T-helper 1 cell treated with Interleukin-12 subunit alpha and Interleukin-12 subunit beta and Interleukin-4 antibody, amounts not matched to agents 30 μg/mL and 1 μg/mL, for 36 hours (primary cell): ENCODE data around the gene ADTRP.

Source experiments
- H3K27ac Mint-ChIP-seq: one replicate; pipeline ENCODE4 v1.8.0; 2021; ENCODE audit warnings: mild to moderate bottlenecking, mixed read lengths
- H3K27me3 Mint-ChIP-seq: one replicate; pipeline ENCODE4 v1.8.0; 2021; ENCODE audit warnings: low read depth, mixed read lengths
- H3K36me3 Mint-ChIP-seq: one replicate; pipeline ENCODE4 v1.8.0; 2021; ENCODE audit warnings: low read depth, mixed read lengths
- H3K4me1 Mint-ChIP-seq: one replicate; pipeline ENCODE4 v1.8.0; 2021; ENCODE audit warnings: low read depth, mixed read lengths
- H3K4me3 Mint-ChIP-seq: one replicate; pipeline ENCODE4 v1.8.0; 2021; ENCODE audit warnings: mild to moderate bottlenecking, moderate library complexity, mixed read lengths
- H3K9me3 Mint-ChIP-seq: one replicate; pipeline ENCODE4 v1.8.0; 2021; ENCODE audit warnings: mixed read lengths

The ADTRP gene

DNA sequence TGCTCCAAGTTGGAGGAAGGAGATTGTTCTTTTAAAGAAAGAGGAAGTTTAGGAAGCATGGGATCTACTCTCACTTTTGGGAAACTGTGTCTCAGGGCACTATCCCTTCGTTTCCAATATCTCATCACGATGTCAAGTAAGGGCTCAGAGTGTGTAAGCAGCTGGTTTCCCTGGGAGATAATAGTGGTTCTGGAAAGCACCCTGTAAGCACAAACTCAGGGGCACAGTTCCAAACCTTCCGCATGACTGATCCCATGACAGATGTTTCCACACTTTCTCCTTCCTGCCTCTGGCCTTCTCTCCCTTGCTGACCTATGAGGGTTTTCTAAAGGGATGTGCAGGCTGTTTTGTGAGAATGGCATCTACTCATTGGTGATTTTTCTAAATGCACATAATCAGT lies 33.9 kb downstream of the ADTRP start:
- H3K4me3 Mint-ChIP-seq = no peak overlapping the region
- peaks cover 7% of the 10 kb centered on the region for H3K4me1 Mint-ChIP-seq
- peaks cover 13% of the 10 kb centered on the region for H3K9me3 Mint-ChIP-seq
- peaks cover 4% of the 10 kb centered on the region for H3K36me3 Mint-ChIP-seq
- H3K27ac Mint-ChIP-seq = no peak overlapping the region
- no peaks in the 10 kb centered on the region for H3K27me3 Mint-ChIP-seq

DNA sequence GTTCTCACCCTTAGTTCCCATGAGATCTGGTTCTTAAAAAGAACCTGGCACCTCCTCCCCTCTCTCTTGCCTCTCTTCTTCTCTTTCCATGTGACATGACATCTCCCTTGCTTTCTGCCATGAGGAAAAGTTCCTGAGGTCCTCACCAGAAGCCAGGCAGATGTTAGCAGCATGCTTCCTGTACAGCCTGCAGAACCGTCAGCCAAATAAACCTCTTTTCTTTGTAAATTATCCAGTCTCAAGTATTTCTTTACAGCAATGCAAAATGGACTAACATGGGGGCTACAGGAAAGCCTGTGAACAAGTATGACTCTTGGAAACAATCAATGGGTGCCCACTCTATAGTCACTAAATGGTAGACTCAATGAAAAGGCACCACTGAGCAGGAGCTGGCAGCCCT lies 34.5 kb downstream of the ADTRP start:
- peaks cover 7% of the 10 kb centered on the region for H3K4me1 Mint-ChIP-seq
- peaks cover 4% of the 10 kb centered on the region for H3K36me3 Mint-ChIP-seq
- no peak overlapping the region for H3K27ac Mint-ChIP-seq
- no peaks in the 10 kb centered on the region for H3K27me3 Mint-ChIP-seq
- H3K9me3 Mint-ChIP-seq = peaks cover 13% of the 10 kb centered on the region
- no peak overlapping the region for H3K4me3 Mint-ChIP-seq

DNA sequence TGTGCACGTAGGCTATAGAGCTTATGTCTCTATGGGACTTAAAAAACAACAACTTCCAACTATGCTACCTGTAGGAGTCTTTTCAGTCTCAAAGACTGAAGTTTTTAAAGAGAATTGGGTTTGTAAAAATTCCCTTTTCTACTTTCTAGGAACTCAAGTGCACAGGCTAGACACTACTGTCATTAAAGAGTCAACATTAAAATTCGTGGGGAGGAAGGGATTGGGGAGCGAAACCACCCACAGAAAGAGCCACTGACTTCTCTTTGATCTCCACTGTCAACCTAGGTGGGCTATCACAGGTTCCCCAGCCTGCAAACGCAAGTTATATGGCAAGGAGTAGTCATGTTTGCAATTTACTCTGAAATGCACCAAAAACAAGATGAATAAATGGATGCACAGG lies 37.7 kb downstream of the ADTRP start:
- no peaks in the 10 kb centered on the region for H3K27me3 Mint-ChIP-seq
- H3K36me3 Mint-ChIP-seq = peaks cover 4% of the 10 kb centered on the region
- H3K4me3 Mint-ChIP-seq = no peak overlapping the region
- peaks cover 7% of the 10 kb centered on the region for H3K4me1 Mint-ChIP-seq
- peaks cover 13% of the 10 kb centered on the region for H3K9me3 Mint-ChIP-seq
- no peak overlapping the region for H3K27ac Mint-ChIP-seq

DNA sequence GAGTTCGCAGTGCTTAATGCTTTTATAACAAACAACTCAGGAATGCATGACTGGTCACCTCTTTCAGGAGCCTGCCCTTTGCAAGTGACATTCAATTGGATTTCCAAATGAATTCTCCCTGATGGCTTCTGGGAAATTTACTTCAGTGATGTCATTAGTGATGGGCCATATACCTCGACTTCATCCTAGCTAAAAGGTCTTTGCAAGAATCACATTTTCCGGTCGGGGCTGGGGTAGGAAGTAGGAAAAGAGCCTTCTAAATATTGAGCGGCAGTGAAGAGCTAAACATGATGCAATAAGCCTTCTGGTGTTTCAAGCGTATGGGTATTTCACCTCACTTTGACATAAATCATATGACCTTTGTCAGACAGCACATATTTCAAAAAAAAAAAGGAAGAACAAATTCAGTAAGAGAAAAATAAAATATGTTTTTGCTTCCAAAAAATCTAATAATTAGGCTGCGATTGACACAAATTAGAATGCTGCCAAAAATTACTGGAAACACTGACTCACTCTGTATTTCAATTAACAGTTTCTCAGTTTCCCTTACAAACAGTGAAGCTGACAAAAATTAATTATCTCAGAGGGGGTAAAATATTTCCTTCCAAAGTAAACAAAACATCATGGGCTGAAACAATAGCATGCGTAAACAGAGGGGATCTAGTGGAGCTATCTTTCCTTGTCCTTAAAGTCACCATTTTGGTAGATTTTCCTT lies 39.8 kb downstream of the ADTRP start:
- Mint-ChIP-seq H3K4me3 (no peak overlapping the region), H3K36me3 (no peaks in the 10 kb centered on the region), H3K4me1 (peaks cover 7% of the 10 kb centered on the region), H3K9me3 (peaks cover 4% of the 10 kb centered on the region), H3K27ac (no peak overlapping the region), H3K27me3 (no peaks in the 10 kb centered on the region)

DNA sequence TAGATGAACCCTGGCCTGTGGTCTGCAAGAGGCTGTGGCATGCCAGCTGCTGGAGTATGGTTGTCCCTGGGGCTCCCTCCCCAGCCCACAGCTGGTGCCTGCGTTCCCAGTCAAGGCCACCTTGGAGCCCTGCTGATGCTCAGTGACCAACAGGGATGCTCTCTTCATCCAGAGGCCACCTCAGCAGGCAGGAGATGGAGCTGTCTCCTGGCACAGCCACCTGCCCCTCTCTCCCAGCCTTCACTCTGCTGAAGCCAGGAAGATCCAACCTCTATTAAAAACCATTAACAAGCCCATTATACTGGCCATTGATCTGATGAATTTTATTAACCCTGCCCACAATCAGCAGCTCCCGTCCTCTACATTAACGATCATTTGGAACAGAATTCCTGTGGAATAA lies 40.4 kb downstream of the ADTRP start:
- Mint-ChIP-seq H3K4me3 (no peak overlapping the region), H3K36me3 (no peaks in the 10 kb centered on the region), H3K27ac (no peak overlapping the region), H3K27me3 (no peaks in the 10 kb centered on the region), H3K4me1 (peaks cover 11% of the 10 kb centered on the region), H3K9me3 (peaks cover 8% of the 10 kb centered on the region)

DNA sequence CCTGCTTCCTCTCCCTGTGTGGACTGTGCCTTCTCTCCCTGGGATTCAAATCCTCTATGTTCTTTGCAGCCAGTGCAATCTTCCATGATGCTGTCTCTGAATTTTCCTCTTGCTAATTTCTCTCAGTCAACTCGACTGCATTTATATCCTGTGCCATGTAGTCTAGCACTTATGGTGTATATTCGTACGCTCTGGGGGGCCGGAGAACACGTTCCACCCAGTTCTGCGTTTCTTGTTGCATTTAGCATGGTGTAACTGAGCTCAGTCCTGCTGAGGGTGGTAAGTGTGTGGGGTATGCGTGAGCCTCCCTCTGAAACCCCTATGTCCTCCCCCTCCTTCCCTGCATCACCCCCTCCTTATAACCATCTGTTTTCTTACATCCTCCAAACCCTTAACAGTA lies 42.0 kb downstream of the ADTRP start:
- no peak overlapping the region for H3K27ac Mint-ChIP-seq
- peaks cover 20% of the 10 kb centered on the region for H3K4me1 Mint-ChIP-seq
- no peak overlapping the region for H3K4me3 Mint-ChIP-seq
- peaks cover 10% of the 10 kb centered on the region for H3K9me3 Mint-ChIP-seq
- no peaks in the 10 kb centered on the region for H3K36me3 Mint-ChIP-seq
- H3K27me3 Mint-ChIP-seq = no peaks in the 10 kb centered on the region

DNA sequence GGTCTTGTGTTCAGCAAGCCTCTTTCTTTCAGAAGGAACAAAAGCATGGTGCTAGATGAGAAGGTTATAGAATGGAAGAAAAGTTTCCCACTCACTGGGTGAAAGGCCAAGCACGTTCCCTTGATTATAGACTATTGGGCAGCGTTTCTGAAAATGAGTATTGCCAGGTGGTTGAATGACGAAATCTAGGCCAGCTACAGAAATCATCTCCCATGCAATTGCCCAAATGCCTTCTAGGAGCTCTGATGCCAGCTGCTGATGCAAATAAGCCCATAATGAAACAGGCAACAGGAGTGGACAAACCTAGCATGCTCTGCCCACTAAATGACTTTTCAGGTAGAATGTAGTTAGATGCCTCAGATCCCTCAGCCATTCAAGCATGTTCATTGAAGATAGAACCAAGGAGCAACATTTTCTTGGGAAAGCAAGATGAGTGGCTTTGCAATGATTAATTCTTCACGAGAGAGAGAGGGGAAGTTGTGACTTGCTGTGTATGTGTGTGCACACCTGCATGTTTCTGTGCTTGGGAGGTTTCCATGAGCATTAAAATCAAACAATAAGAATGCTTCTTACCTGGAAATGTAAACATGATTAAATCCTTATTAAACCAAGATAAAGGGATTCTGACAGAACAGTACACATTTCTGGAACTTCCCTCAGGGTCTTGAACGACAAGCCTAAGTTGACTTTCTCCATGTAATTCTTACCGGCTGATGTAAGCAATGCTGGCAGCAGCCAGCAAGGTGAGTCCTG lies 43.6 kb downstream of the ADTRP start:
- Mint-ChIP-seq H3K27ac (no peak overlapping the region), H3K4me1 (peaks cover 25% of the 10 kb centered on the region)

DNA sequence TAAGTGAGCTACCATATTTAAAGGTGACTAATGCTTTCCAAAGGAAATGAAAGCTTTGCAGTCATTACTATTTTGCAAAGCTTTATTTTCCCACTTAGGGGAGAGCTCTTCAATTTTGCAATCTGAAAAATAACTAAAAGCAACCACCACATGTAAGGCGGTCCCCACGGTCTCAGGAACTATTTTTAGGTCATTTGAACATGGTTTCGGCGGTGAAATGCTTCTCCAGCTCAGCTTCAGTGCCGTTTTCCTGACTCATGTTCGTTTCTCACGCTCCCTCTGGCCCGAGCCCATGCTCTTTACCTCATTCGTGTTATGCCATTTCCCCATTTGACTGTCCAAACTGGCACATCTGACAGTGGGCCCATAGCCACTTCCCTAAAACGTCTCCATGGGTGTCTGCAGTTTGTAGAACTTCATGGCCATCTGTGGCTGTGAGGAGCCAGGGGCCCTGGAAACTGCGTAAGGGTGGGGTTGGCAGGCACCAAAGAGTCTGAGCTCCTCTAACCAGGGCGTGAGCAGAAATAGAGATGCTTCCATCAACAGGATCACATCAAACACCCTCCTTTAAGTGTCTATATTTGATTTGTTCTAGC lies 46.5 kb downstream of the ADTRP start:
- H3K9me3 Mint-ChIP-seq = peaks cover 5% of the 10 kb centered on the region
- H3K4me3 Mint-ChIP-seq = peak overlapping the region; percentile 48
- H3K36me3 Mint-ChIP-seq = no peaks in the 10 kb centered on the region
- peaks cover 51% of the 10 kb centered on the region for H3K4me1 Mint-ChIP-seq
- no peaks in the 10 kb centered on the region for H3K27me3 Mint-ChIP-seq
- H3K27ac Mint-ChIP-seq = peak overlapping the region; percentile 77

More for the DNA sequence above, 43.6 kb downstream of the ADTRP start:
- H3K4me3 Mint-ChIP-seq = no peak overlapping the region
- H3K9me3 Mint-ChIP-seq = peaks cover 8% of the 10 kb centered on the region
- H3K27me3 Mint-ChIP-seq = no peaks in the 10 kb centered on the region
- H3K36me3 Mint-ChIP-seq = no peaks in the 10 kb centered on the region

DNA sequence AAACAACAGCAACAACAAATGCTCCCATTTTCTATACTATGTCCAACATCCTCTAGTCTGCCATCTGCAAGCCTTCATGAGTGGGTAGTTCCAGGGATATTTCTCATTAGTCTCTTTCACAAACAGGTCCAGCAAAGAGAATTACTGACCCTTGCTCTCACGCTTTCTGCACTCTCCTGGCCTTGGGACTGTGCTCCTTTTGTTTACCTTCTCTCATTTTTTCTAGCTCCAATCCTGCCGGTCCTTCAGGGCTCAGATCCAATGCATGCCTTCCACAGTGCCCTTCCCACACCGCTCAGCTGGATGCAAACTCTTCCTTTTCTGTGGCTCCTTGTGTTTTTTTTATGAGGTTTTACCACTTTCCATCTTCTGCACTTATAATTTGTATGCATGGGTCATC lies 47.2 kb downstream of the ADTRP start:
- Mint-ChIP-seq H3K27me3 (no peaks in the 10 kb centered on the region), H3K27ac (peak overlapping the region; percentile 77), H3K9me3 (peaks cover 5% of the 10 kb centered on the region), H3K4me3 (peak overlapping the region; percentile 48), H3K36me3 (peaks cover 2% of the 10 kb centered on the region), H3K4me1 (peaks cover 53% of the 10 kb centered on the region)

DNA sequence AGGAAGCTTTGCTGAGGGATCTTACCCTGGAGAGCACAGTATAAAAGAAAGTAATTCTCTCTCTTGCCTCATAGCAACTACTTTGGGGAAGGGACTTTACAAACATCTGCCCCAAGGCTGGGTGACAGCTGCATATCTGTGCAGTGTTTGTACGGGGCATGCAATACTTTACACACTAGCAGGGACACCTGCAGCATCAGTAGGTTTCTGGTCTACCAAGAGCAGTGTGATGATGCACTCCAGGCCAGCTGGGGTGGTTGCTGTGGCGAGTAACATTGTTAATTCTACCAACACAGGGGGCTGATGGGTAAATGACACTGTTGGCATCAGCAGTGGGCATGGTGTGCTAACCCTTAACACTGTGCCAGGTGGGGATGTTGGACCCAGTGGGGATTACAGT lies 48.0 kb downstream of the ADTRP start:
- Mint-ChIP-seq H3K36me3 (peaks cover 7% of the 10 kb centered on the region), H3K27me3 (no peaks in the 10 kb centered on the region), H3K4me1 (peaks cover 58% of the 10 kb centered on the region), H3K4me3 (peak overlapping the region; percentile 23), H3K27ac (peak overlapping the region; percentile 60), H3K9me3 (peaks cover 5% of the 10 kb centered on the region)

DNA sequence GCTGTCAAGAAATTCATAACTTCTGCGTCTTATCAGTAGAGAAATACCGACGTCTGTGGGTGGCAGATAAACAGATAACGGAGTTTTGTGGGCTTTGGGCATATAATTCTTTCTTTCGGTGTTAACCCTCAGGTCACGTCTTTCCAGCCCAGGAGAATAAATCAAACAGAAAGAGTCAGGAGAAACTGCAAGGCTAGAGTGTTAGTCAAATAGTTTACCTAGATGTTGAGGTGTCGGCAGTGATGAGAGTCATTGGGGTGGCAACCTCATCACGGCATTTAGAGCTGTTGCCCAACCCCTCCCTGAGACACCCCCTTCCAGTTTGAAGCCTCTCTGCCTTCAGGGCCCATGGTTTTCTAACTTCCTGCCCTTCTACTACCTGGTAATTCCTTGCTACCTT lies 49.5 kb downstream of the ADTRP start:
- Mint-ChIP-seq H3K36me3 (peaks cover 11% of the 10 kb centered on the region), H3K27me3 (no peaks in the 10 kb centered on the region), H3K9me3 (peaks cover 5% of the 10 kb centered on the region), H3K4me3 (peak overlapping the region; percentile 86), H3K27ac (peak overlapping the region; percentile 87), H3K4me1 (peaks cover 69% of the 10 kb centered on the region)

DNA sequence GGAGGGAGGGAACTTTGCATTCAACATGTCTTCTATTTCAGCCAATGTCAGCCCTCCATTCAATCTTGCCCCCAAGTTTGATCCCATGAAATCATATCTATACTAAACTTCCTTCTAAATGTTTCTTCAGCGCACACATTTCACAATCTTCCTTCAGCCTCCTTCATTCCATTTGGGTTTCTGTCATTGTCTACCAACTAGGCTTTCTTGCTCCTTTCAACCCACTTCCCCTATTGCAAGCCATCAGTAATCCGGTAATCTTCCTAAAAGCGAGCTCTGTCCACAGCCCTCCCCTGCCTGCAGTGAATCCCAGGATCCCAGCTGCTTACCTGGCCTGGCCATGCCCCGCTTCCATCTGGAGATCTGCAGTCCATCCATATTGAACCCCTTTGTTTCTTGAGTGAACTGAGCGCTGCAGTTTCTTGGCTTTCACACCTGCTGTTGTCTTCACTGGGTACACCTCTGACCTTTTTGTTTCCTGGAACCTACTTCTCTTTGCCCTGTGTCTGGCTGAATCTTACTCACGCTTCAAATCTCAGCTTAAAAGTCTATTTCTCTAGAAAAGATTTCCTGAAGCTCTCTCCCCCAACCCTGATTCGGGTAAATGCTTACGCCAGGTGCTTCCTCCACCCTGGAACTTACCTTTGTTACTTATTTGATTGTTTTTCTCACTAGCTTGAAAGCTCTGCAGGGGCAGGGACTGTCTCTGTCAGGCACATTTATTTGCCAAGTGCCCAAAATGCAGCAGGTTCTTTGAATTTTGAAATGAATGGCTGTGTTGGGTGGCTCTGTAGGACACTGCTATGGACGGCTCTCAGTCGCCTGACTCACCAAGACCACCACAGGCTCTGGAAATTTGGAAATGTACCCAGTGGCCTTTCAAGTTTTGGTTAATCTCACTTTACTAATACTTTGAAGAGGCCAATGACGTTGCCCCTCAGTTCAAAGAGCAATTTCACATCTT lies 50.3 kb downstream of the ADTRP start:
- Mint-ChIP-seq H3K27me3 (no peaks in the 10 kb centered on the region), H3K27ac (peak overlapping the region; percentile 87), H3K4me3 (peak overlapping the region; percentile 86), H3K36me3 (peaks cover 12% of the 10 kb centered on the region), H3K4me1 (peaks cover 72% of the 10 kb centered on the region), H3K9me3 (peaks cover 3% of the 10 kb centered on the region)

DNA sequence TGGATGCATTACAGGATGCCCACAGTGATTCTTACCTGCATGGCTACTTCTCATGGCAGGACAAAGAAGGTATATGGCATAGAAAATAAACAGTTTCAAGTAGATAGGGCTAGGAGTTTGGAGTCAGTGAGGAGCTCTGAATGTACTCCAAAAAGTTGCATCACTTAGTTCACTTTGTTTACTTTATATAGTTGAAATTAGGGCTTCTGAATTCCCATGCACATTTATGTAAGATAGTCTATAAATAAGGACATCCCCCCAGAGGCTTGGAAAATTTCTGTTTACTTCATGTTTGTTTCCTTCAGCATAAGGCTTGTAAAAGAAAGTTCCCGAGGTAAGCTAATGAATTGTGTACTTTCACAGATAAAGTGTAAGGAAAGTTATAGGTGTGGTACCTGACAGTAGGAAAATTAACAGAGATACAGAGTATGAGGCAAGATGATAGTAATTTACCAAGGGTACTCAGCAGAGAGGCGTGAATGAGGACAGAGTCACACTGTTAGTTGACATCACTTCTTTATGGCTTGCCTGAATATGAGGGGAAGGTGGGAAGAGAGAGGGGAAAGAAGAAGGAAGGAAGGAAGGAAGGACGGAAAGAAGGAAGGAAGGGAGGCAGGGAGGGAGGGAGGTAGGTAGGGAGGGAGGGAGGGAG lies 51.1 kb downstream of the ADTRP start:
- no peaks in the 10 kb centered on the region for H3K9me3 Mint-ChIP-seq
- H3K27me3 Mint-ChIP-seq = no peaks in the 10 kb centered on the region
- peak overlapping the region; percentile 86 for H3K4me3 Mint-ChIP-seq
- peak overlapping the region; percentile 91 for H3K27ac Mint-ChIP-seq
- peaks cover 19% of the 10 kb centered on the region for H3K36me3 Mint-ChIP-seq
- peaks cover 79% of the 10 kb centered on the region for H3K4me1 Mint-ChIP-seq

DNA sequence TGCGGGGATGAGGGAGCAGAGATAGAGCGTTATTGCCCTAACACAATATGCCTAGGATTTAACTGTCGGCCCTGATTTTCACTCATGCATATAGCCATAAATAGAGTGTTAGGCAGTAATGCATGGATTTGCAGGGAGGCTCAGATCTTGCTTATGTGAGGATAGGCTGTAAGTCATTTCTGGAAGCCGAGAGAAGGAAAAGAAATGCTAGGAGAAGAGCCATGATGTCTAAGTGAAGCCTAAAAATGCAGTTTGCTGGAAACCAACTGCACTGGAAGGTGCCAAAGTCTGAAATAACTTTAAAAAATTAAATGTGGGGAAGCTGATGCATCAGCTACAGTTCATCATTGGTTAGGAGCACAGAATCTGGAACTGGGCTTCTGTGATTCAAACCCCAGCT lies 54.3 kb downstream of the ADTRP start:
- no peaks in the 10 kb centered on the region for H3K27me3 Mint-ChIP-seq
- peaks cover 31% of the 10 kb centered on the region for H3K36me3 Mint-ChIP-seq
- peaks cover 57% of the 10 kb centered on the region for H3K4me1 Mint-ChIP-seq
- H3K9me3 Mint-ChIP-seq = no peaks in the 10 kb centered on the region
- H3K27ac Mint-ChIP-seq = no peak overlapping the region
- H3K4me3 Mint-ChIP-seq = no peak overlapping the region
